BE2C (cell line): ENCODE data around the gene SERPIND1.

Experiments used
- DNase-seq: peaks from one replicate; pipeline ENCODE4 v3.0.0-alpha.2; 2020
- H3K27me3 ChIP-seq: fragments of 250-450 bp; sonication (Bioruptor Pico); 2 replicates; pipeline ENCODE4 v1.5.1; 2020; ENCODE audit warnings: mild to moderate bottlenecking
- H3K36me3 ChIP-seq: fragments of 250-450 bp; sonication (Bioruptor Pico); 2 replicates; pipeline ENCODE4 v1.5.1; 2020; ENCODE audit warnings: mild to moderate bottlenecking
- H3K4me1 ChIP-seq: fragments of 250-450 bp; sonication (Bioruptor Pico); 2 replicates; pipeline ENCODE4 v1.5.1; 2020
- H3K4me3 ChIP-seq: 2 replicates; pipeline ENCODE4 v1.5.1; 2011; ENCODE audit warnings: low read depth, low read length
- H3K9me3 ChIP-seq: fragments of 250-450 bp; sonication (Bioruptor Pico); 2 replicates; pipeline ENCODE4 v1.5.1; 2020
- TF ChIP-seq, protein P1 (sequence below): IDR thresholded peaks from 2 replicates; pipeline ENCODE4 v1.5.1; 2012; ENCODE audit warnings: mild to moderate bottlenecking, low read depth, low read length

Gene SERPIND1

DNA sequence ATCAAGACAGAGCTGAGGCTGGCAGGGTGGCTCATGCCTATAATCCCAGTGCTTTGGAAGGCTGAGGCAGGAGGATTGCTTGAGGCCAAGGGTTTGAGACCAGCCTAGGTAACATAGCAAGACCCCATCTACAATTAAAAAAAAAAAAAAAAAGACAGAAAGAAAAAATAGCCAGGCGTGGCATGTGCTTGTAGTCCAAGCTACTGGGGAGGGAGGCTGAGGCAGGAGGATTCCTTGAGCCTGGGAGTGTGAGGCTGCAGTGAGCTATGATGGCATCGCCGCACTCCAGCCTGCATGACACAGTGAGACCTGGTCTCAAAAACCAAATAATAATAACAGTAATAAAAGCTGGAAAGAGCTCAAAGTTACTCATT, 9.4 kb downstream of the SERPIND1 start:
- no peak for DNase-seq
- Histone ChIP-seq H3K4me1 (no peaks in the 10 kb centered on the region), H3K36me3 (peaks cover 31% of the 10 kb centered on the region), H3K27me3 (no peaks in the 10 kb centered on the region), H3K9me3 (no peaks in the 10 kb centered on the region), H3K4me3 (no peak overlapping the region)
- TF ChIP-seq, protein P1, sequence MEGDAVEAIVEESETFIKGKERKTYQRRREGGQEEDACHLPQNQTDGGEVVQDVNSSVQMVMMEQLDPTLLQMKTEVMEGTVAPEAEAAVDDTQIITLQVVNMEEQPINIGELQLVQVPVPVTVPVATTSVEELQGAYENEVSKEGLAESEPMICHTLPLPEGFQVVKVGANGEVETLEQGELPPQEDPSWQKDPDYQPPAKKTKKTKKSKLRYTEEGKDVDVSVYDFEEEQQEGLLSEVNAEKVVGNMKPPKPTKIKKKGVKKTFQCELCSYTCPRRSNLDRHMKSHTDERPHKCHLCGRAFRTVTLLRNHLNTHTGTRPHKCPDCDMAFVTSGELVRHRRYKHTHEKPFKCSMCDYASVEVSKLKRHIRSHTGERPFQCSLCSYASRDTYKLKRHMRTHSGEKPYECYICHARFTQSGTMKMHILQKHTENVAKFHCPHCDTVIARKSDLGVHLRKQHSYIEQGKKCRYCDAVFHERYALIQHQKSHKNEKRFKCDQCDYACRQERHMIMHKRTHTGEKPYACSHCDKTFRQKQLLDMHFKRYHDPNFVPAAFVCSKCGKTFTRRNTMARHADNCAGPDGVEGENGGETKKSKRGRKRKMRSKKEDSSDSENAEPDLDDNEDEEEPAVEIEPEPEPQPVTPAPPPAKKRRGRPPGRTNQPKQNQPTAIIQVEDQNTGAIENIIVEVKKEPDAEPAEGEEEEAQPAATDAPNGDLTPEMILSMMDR, result no peak

DNA sequence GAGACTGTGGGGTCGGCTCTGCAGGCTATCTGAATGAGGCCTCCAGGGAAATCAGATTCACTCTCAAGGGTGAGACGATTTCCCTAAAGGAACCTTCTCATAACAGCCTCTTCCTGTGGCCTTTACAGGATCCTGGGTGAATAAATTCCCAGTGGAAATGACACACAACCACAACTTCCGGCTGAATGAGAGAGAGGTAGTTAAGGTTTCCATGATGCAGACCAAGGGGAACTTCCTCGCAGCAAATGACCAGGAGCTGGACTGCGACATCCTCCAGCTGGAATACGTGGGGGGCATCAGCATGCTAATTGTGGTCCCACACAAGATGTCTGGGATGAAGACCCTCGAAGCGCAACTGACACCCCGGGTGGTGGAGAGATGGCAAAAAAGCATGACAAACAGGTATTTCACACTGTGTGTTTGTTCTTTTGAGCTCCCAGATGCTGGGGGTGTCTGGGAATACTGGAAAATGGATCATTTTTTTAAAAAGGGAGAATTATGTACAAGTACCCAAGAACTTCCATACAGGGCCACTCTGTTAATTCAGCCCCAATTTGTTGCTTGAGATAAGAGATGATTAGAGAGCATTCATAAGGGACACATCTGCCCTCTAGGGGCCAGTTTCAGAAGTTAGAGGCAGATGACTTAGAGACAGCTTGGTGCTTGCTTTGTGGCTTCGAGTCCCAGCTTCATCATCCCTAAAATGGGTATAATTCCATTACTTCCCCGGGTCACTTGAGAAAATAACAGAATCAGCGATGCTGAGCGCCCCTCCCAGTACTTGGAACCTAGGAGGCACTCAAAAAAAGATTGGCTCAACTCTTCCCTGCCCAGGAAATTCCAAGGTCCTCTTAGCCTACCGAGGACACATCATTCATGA, 10.2 kb downstream of the SERPIND1 start:
- H3K9me3 ChIP-seq, result no peaks in the 10 kb centered on the region
- peaks cover 32% of the 10 kb centered on the region for H3K36me3 ChIP-seq
- no peaks in the 10 kb centered on the region for H3K4me1 ChIP-seq
- H3K4me3 ChIP-seq, result no peak overlapping the region
- DNase-seq, result peak; percentile 55
- H3K27me3 ChIP-seq, result no peaks in the 10 kb centered on the region
- TF ChIP-seq, protein P1, result peak; percentile 85

DNA sequence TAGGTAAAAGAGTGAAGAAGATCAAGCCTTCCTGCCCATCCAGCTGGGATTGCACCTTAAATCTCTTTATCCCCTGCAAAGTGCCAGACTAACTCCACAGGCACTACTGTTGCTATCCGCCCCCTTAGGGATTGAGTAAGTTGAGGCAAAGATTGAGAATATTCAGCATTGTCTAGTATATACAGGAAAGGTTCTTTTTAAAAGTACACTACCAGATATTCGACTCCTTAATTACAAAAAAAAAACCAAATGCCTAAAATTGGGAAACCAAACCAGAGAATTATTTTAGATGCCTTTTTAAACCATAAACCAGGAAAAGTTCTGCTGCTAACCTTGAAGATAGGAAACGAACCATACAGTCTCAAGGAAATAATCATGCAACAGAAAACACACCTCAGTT, 11.5 kb downstream of the SERPIND1 start:
- no peak overlapping the region for H3K4me3 ChIP-seq
- H3K36me3 ChIP-seq, result peaks cover 35% of the 10 kb centered on the region
- DNase-seq, result no peak
- no peaks in the 10 kb centered on the region for H3K4me1 ChIP-seq
- H3K9me3 ChIP-seq, result no peaks in the 10 kb centered on the region
- H3K27me3 ChIP-seq, result no peaks in the 10 kb centered on the region
- TF ChIP-seq, protein P1, result no peak

DNA sequence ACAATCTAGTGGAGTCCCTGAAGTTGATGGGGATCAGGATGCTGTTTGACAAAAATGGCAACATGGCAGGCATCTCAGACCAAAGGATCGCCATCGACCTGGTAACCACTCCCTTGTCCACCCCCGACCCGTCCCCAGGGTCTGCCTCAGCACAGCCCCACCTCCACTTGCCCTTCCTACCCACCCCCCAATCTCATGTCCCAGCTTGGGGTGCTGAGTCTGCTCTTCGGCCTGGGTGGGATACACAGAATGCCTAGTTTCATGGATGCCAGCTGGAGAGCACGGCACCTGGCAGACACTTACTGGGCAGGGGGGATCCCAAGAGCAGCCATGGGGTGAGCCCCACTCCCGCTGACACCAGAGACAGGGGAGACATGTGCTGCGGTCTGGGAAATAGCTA, 12.1 kb downstream of the SERPIND1 start:
- H3K36me3 ChIP-seq, result peaks cover 37% of the 10 kb centered on the region
- H3K4me3 ChIP-seq, result no peak overlapping the region
- H3K4me1 ChIP-seq, result no peaks in the 10 kb centered on the region
- DNase-seq, result no peak
- H3K27me3 ChIP-seq, result no peaks in the 10 kb centered on the region
- TF ChIP-seq, protein P1, result no peak
- no peaks in the 10 kb centered on the region for H3K9me3 ChIP-seq

DNA sequence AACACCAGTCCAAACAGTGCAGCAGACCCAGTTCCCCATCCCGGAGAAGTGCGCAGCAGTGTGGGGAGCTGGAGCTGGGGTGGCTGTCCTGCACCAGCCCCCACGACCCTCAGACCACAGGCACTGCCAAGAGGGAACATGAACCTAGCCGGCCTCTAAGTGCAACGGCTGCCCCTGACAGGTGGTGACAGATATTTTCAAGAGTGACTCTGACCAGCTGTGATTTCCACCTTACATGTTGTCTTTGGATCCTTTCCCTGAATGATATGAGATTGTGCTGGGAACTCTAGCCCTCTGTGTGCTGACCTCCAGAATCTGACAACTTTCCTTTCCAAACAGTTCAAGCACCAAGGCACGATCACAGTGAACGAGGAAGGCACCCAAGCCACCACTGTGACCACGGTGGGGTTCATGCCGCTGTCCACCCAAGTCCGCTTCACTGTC, 12.6 kb downstream of the SERPIND1 start:
- peaks cover 41% of the 10 kb centered on the region for H3K36me3 ChIP-seq
- TF ChIP-seq, protein P1, result no peak
- DNase-seq, result no peak
- no peaks in the 10 kb centered on the region for H3K27me3 ChIP-seq
- H3K4me1 ChIP-seq, result no peaks in the 10 kb centered on the region
- no peak overlapping the region for H3K4me3 ChIP-seq
- no peaks in the 10 kb centered on the region for H3K9me3 ChIP-seq

DNA sequence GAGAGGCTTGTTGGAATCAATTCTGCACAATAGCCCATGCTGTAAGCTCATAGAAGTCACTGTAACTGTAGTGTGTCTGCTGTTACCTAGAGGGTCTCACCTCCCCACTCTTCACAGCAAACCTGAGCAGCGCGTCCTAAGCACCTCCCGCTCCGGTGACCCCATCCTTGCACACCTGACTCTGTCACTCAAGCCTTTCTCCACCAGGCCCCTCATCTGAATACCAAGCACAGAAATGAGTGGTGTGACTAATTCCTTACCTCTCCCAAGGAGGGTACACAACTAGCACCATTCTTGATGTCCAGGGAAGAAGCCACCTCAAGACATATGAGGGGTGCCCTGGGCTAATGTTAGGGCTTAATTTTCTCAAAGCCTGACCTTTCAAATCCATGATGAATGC, 13.3 kb downstream of the SERPIND1 start:
- TF ChIP-seq, protein P1, result no peak
- H3K9me3 ChIP-seq, result no peaks in the 10 kb centered on the region
- no peaks in the 10 kb centered on the region for H3K27me3 ChIP-seq
- no peak for DNase-seq
- no peaks in the 10 kb centered on the region for H3K4me1 ChIP-seq
- H3K4me3 ChIP-seq, result no peak overlapping the region
- peaks cover 41% of the 10 kb centered on the region for H3K36me3 ChIP-seq
